CD4-positive, CD25-positive, alpha-beta regulatory T cell (primary cell): ENCODE results near the gene NEURL3. TPM values are rescaled to one million over a fixed set of nuclear protein-coding genes. Genes with fewer than 3 reads are reported as not detected.
A peak's percentile ranks its signal among the peaks of the same experiment; 100 is the strongest.

Experiments
- ATAC-seq, 2 donors: fragments of 150-1000 bp; cut with Tn5 transposase; one replicate each; pipeline ENCODE4 v1.10.0; 2021; ENCODE audit warnings: low read depth in 2 of 2, moderate number of reproducible peaks in 2 of 2, moderate library complexity in 1 of 2
- DNase-seq, 3 donors: peaks; one replicate each; pipeline versions ENCODE4 v3.0.0 to v3.0.0-alpha.2; 2012 to 2022; ENCODE audit warnings: mixed read lengths in 1 of 3
- H3K27ac ChIP-seq: one replicate; pipeline ENCODE4 v1.7.0; 2013; ENCODE audit warnings: mild to moderate bottlenecking, low read length; ENCODE audit not compliant: insufficient read depth, poor library complexity, severe bottlenecking
- H3K27me3 ChIP-seq: one replicate; pipeline ENCODE4 v1.7.0; 2013; ENCODE audit warnings: low read length; ENCODE audit not compliant: control insufficient read depth, insufficient read depth
- H3K36me3 ChIP-seq: one replicate; pipeline ENCODE4 v1.7.0; 2013; ENCODE audit warnings: mild to moderate bottlenecking, low read length, moderate library complexity; ENCODE audit not compliant: control insufficient read depth, insufficient read depth
- H3K4me1 ChIP-seq: 2 replicates; pipeline ENCODE4 v1.7.0; 2013; ENCODE audit warnings: mild to moderate bottlenecking, low read length; ENCODE audit not compliant: insufficient read depth, control insufficient read depth, poor library complexity, severe bottlenecking
- H3K4me3 ChIP-seq: one replicate; pipeline ENCODE4 v1.7.0; 2013; ENCODE audit warnings: low read depth, mild to moderate bottlenecking, low read length, moderate library complexity
- H3K9me3 ChIP-seq, 2 experiments: 1 replicate in 1 of 2; 2 replicates in 1 of 2; pipeline ENCODE4 v1.7.0; 2013; ENCODE audit warnings: low read length in 2 of 2, mild to moderate bottlenecking in 1 of 2, moderate library complexity in 1 of 2; ENCODE audit not compliant: control insufficient read depth in 2 of 2
- H3K27ac Mint-ChIP-seq, 3 donors: one replicate each; pipeline ENCODE4 v1.8.0; 2020 to 2022; ENCODE audit warnings: mild to moderate bottlenecking in 3 of 3, mixed read lengths in 3 of 3, moderate library complexity in 2 of 3
- H3K27me3 Mint-ChIP-seq: one replicate; pipeline ENCODE4 v1.8.0; 2022; ENCODE audit warnings: mild to moderate bottlenecking, mixed read lengths
- H3K36me3 Mint-ChIP-seq: one replicate; pipeline ENCODE4 v1.8.0; 2020; ENCODE audit warnings: mixed read lengths
- H3K4me1 Mint-ChIP-seq, 4 donors: one replicate each; pipeline ENCODE4 v1.8.0; 2020 to 2022; ENCODE audit warnings: mixed read lengths in 4 of 4, mild to moderate bottlenecking in 1 of 4
- H3K4me3 Mint-ChIP-seq, 4 donors: one replicate each; pipeline ENCODE4 v1.8.0; 2020 to 2022; ENCODE audit warnings: mild to moderate bottlenecking in 4 of 4, mixed read lengths in 4 of 4, moderate library complexity in 3 of 4
- H3K9me3 Mint-ChIP-seq, 7 donors: one replicate each; pipeline ENCODE4 v1.8.0; 2020 to 2022; ENCODE audit warnings: mixed read lengths in 7 of 7, mild to moderate bottlenecking in 3 of 7, moderate library complexity in 2 of 7
- polyA plus RNA-seq, 4 donors: library from polyadenylated mRNA; unstranded; fragments of 300-500 nt; fragmentation: Illumina TruSeq; gene quantifications; one replicate each; pipeline ENCODE4 v1.2.3, GENCODE V29; 2021
- total RNA-seq: library from RNA; stranded (reverse); gene quantifications from one replicate; pipeline ENCODE4 v1.2.3, GENCODE V29; 2022

Gene NEURL3
- total and polyA plus RNA-seq, 5 donors from 2014 or later: 0.18 TPM; not detected in 4

DNA sequence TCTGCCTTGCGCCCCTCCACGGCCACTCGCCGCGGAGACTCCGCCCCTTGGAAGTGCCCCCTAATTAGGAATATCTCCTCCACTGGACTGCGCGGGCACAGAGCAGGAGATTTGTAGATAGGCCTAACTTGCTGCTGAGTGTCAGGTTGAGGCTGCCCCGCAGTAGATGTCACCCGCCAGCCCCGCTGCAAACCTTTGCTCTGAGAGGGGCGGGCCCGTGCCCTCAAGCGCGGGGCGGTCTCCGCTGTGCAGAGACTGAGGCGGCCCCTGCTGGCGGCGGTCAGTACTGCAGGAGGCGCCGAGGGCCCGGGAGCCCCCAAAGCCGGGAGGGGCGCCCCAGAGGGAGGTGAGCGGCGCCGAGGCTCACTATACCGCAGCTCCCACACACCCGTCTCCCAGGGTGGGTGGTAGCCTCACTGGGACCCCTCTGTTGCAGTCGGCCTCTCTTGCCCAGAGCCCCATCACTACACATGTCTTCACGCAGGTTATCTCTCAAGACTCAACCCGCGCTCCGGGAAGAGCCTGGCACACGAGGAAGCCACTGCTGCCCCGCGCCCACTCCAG lies 2.9 kb upstream of the NEURL3 start:
- no peaks in the 10 kb centered on the region for H3K36me3 Mint-ChIP-seq
- ATAC-seq: peak; percentile 97 to 98

DNA sequence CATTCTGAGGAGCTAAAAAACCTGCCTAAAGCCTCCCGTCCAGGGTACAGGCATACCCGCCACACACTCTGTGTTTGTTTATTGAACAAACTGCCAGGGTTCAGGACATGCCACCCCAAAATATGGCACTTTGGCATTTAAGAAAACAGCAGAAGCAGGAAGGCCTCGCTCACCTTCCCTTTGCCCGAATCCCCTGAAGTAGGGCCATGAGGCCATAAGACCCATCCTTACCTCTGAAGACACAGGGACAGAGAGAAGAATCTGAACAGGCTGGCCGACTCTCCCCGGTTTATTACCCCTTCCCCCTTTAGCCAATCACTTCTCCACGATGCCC lies 1.7 kb upstream of the NEURL3 start:
- ATAC-seq (no peak), DNase-seq (no peak)
- H3K4me3 Mint-ChIP-seq: no peak overlapping the region
- H3K9me3 Mint-ChIP-seq: peaks cover 0 to 3% (median 0%) of the 10 kb centered on the region in 7 donors
- no peaks in the 10 kb centered on the region for H3K36me3 ChIP-seq
- H3K27ac ChIP-seq: no peak overlapping the region
- H3K36me3 Mint-ChIP-seq: no peaks in the 10 kb centered on the region
- H3K27me3 ChIP-seq: no peaks in the 10 kb centered on the region
- peaks cover 6% of the 10 kb centered on the region for H3K27me3 Mint-ChIP-seq
- H3K27ac Mint-ChIP-seq: no peak overlapping the region
- H3K4me1 Mint-ChIP-seq: peaks cover 0 to 21% (median 4%) of the 10 kb centered on the region in 4 donors
- H3K4me1 ChIP-seq: peaks cover 15% of the 10 kb centered on the region
- no peak overlapping the region for H3K4me3 ChIP-seq
- H3K9me3 ChIP-seq: no peaks in the 10 kb centered on the region

More for the DNA sequence above, 2.9 kb upstream of the NEURL3 start:
- peak; percentile 80 to 88 (median 82) for DNase-seq
- Mint-ChIP-seq H3K9me3 (peaks cover 0 to 3% (median 0%) of the 10 kb centered on the region in 7 donors), H3K4me1 (peaks cover 0 to 16% (median 3%) of the 10 kb centered on the region in 4 donors), H3K27ac (peak overlapping the region in 1 of 3 donors; percentile 62), H3K4me3 (peak overlapping the region in 2 of 4 donors; percentile 72 to 79), H3K27me3 (peaks cover 6% of the 10 kb centered on the region)
- Histone ChIP-seq H3K4me1 (peaks cover 11% of the 10 kb centered on the region), H3K27me3 (no peaks in the 10 kb centered on the region), H3K27ac (no peak overlapping the region), H3K9me3 (no peaks in the 10 kb centered on the region), H3K4me3 (no peak overlapping the region), H3K36me3 (no peaks in the 10 kb centered on the region)

DNA sequence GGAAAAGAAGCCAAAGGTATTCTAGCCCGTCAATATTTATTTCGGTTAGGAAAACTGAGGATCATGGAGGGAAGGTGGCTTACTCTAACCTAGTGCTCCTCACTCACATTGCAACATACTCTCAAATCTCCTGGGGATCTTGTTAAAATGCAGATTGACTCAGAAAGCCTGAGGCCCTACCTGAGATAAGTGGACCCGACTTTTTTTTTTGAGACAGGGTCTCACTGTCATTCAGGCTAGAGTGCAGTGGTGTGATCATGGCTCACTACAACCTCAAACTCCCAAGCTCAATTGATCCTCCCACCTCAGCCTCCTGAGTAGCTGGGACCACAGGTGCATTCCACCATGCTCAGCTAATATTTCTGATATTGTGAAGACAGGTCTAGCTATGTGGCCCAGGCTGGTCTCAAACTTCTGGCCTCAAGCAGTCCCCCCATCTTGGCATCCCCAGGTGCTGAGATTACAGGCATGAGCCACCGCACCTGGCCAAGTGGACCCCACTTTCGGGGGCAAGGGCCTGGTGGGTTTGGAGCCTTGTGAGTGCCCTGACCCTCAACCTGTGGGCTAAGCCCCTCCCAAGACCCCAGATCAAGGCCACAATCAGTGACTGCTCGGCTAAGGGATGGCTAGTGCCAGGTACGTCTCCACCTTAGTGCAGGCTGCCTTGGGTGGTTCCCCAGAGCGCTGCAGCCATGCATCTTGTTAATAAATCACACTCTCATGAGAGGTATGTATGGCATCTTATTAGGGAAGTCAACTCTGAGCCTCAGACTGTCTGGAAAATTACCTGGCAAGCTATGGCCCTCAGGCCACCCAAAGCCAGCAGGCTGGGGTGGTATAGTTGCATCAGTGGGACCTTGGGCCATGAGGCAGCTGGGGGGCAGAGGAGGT lies 1.1 kb upstream of the NEURL3 start:
- Mint-ChIP-seq H3K9me3 (peaks cover 0 to 3% (median 0%) of the 10 kb centered on the region in 7 donors), H3K36me3 (no peaks in the 10 kb centered on the region), H3K4me3 (no peak overlapping the region), H3K4me1 (peaks cover 0 to 27% (median 5%) of the 10 kb centered on the region in 4 donors), H3K27me3 (peaks cover 7% of the 10 kb centered on the region), H3K27ac (no peak overlapping the region)
- no peak for DNase-seq
- no peaks in the 10 kb centered on the region for H3K36me3 ChIP-seq
- no peaks in the 10 kb centered on the region for H3K27me3 ChIP-seq
- no peak overlapping the region for H3K27ac ChIP-seq
- no peak for ATAC-seq
- H3K4me1 ChIP-seq: peaks cover 22% of the 10 kb centered on the region
- H3K9me3 ChIP-seq: no peaks in the 10 kb centered on the region
- no peak overlapping the region for H3K4me3 ChIP-seq

DNA sequence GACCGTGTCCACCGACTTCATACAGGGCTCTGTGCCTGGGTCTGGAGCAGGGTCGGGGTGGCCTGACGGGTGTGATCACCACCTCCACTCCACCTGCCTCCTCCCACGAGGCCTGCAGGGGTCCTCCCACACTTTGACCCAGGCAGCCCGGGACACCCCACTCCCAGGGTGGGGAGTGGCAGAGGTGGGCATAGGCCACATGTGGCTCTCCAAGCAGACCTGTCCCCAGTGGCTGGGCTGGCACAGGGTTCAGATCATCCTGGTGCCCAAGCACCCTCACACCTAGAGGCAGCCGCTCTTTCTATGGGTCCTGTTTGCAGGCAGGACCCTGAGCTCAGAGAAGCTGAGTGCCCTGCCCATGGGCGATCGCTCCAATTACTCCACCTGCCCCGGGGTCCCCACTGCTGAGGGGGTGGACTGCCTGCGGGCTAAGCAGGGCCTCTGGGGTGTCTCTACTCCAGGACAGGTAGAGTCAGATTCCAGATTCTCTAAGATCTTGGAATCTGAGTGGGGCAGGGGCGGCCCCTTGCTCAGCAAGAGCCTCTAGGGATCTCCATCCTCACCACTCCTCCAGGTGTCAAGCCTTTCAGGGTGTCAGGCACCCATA lies 1.4 kb downstream of the NEURL3 start:
- Mint-ChIP-seq H3K4me3 (no peak overlapping the region), H3K27ac (no peak overlapping the region), H3K27me3 (peaks cover 5% of the 10 kb centered on the region), H3K9me3 (no peaks in the 10 kb centered on the region), H3K36me3 (no peaks in the 10 kb centered on the region), H3K4me1 (peaks cover 0 to 22% (median 6%) of the 10 kb centered on the region in 4 donors)
- Histone ChIP-seq H3K27ac (no peak overlapping the region), H3K36me3 (no peaks in the 10 kb centered on the region), H3K4me3 (no peak overlapping the region), H3K27me3 (no peaks in the 10 kb centered on the region), H3K4me1 (peaks cover 23% of the 10 kb centered on the region), H3K9me3 (no peaks in the 10 kb centered on the region)
- DNase-seq: no peak
- ATAC-seq: no peak

DNA sequence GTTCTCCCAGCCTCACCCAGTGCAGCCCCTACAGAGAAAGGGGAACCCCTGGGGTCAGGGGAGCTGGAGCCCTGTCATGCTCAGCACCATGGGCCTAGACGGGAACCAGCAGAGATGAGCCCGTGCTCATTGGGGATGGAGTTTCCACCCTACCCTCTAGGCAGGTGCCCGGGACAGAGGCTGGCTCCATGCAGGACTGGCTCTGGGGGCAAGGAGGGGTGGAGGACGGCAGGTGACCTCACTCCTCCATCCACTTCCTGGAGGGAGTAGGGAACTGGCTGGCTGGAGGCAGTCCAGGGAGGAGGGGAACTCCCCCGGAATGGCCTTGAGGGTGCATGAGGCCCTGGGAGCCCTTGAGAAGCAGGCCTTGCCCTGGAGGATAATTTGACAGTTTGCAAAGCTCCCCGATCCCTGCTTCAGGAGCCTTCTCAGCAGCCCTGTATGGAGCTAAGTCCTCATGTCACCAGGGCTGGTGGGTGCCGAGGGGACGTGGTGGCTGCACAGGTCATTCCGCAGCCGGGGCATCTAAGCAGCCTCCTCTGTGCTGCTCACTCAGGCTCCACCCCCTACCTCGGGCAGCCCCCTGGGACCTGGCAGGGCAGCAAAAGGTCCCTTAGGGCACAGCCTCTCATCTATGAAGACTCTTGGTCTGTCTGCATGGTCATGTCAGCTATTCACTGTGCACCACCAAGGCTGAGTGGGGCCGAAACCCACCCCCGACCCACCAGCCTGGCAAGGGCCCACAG lies 2.1 kb downstream of the NEURL3 start:
- peaks cover 17% of the 10 kb centered on the region for H3K4me1 ChIP-seq
- H3K27ac Mint-ChIP-seq: no peak overlapping the region
- no peaks in the 10 kb centered on the region for H3K9me3 Mint-ChIP-seq
- H3K27ac ChIP-seq: no peak overlapping the region
- no peak overlapping the region for H3K4me3 ChIP-seq
- DNase-seq (no peak), ATAC-seq (no peak)
- H3K4me3 Mint-ChIP-seq: no peak overlapping the region
- no peaks in the 10 kb centered on the region for H3K9me3 ChIP-seq
- H3K4me1 Mint-ChIP-seq: peaks cover 0 to 20% (median 6%) of the 10 kb centered on the region in 4 donors
- peaks cover 5% of the 10 kb centered on the region for H3K27me3 Mint-ChIP-seq
- no peaks in the 10 kb centered on the region for H3K36me3 ChIP-seq
- H3K27me3 ChIP-seq: no peaks in the 10 kb centered on the region
- no peaks in the 10 kb centered on the region for H3K36me3 Mint-ChIP-seq

DNA sequence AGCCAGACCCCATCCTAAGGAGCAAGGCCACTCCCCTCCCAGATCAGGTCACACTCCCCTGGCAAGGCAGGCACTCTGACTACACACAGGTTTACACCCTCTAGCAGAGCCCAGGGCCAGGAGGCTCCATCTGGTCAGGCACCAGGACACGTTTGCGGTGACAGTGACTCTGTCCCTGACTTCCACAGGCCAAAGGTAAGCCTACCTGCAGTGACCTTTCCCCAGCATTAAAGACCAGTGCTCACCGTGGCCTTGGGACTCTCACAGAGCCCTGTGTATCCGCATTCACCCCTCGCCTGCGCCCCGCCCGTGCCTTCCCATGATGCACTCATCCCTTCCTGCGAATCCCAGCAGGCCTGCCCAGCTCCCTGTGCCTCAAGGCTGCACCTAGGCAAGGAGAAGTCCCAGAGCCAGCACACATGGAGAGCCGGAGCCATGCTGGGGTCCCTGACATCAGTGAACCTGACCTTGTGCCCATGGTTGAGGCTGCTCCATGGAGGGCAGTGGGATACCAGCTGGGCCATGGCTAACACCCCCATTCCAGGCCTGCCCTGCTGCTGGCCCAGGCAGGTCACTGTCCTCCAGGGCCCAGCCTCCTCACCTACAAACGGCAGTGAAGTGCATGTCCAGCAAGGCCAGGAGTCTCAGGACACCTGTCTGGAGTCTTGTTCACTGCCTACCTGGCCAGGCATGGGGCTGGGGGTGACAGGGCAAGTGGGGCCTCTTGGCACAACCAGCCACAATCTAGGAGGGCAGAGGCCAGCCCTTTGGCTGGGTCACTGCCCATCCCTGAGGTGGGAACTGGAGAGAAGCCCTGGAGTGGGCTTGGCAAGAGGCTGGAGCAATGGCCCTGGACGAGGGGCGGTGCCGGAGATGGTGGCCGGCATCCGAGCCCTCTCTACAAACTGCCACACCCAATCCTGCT lies 3.0 kb downstream of the NEURL3 start:
- Histone ChIP-seq H3K4me3 (no peak overlapping the region), H3K36me3 (no peaks in the 10 kb centered on the region), H3K9me3 (no peaks in the 10 kb centered on the region), H3K4me1 (peaks cover 12% of the 10 kb centered on the region), H3K27me3 (no peaks in the 10 kb centered on the region), H3K27ac (no peak overlapping the region)
- Mint-ChIP-seq H3K9me3 (no peaks in the 10 kb centered on the region), H3K4me1 (peaks cover 0 to 15% (median 5%) of the 10 kb centered on the region in 4 donors), H3K4me3 (no peak overlapping the region), H3K27me3 (peaks cover 5% of the 10 kb centered on the region), H3K27ac (peak overlapping the region in 2 of 3 donors; percentile 31 to 69), H3K36me3 (no peaks in the 10 kb centered on the region)
- ATAC-seq (peak; percentile 16 to 19), DNase-seq (no peak)
